HepG2 (cell line): ENCODE measurements around the gene LEMD1. TPM values are rescaled to one million over a fixed set of nuclear protein-coding genes. Genes with fewer than 3 reads are reported as not detected.

Experiments used
- LBX2 ChIP-seq: sonication (generic); formaldehyde crosslinking; IDR thresholded peaks from 2 replicates; pipeline ENCODE4 v1.5.0; 2020; ENCODE audit warnings: missing genetic modification reagents, mild to moderate bottlenecking, borderline replicate concordance
- NRL ChIP-seq: sonication (generic); formaldehyde crosslinking; IDR thresholded peaks from 2 replicates; pipeline ENCODE4 v1.5.0; 2020; ENCODE audit warnings: missing genetic modification reagents, mild to moderate bottlenecking, moderate library complexity, borderline replicate concordance
- SIN3B ChIP-seq: fragments of 150-350 bp; IDR thresholded peaks from 2 replicates; pipeline ENCODE4 v1.6.1; 2014; ENCODE audit warnings: low read length
- SMC3 ChIP-seq: IDR thresholded peaks from 2 replicates; pipeline ENCODE4 v1.6.1; 2011; ENCODE audit warnings: low read length, improper control_type of control experiment
- ZNF280D ChIP-seq: sonication (generic); formaldehyde crosslinking; IDR thresholded peaks from 2 replicates; pipeline ENCODE4 v1.5.1; 2020; ENCODE audit warnings: mild to moderate bottlenecking, missing genetic modification reagents
- ZNF367 ChIP-seq: sonication (generic); formaldehyde crosslinking; IDR thresholded peaks from 2 replicates; pipeline ENCODE4 v1.4.0; 2020; ENCODE audit warnings: missing genetic modification reagents, borderline replicate concordance
- ZNF501 ChIP-seq: sonication (generic); formaldehyde crosslinking; IDR thresholded peaks from 2 replicates; pipeline ENCODE4 v1.5.1; 2020; ENCODE audit warnings: mild to moderate bottlenecking, moderate library complexity, missing genetic modification reagents
- ZNF772 ChIP-seq: sonication (generic); formaldehyde crosslinking; IDR thresholded peaks from 2 replicates; pipeline ENCODE4 v1.5.0; 2020; ENCODE audit warnings: mild to moderate bottlenecking, missing genetic modification reagents
- ZSCAN12 ChIP-seq: sonication (generic); formaldehyde crosslinking; IDR thresholded peaks from 2 replicates; pipeline ENCODE4 v1.9.0; 2021; ENCODE audit warnings: mild to moderate bottlenecking, missing genetic modification reagents
- polyA plus RNA-seq, 8 experiments: library from polyadenylated mRNA; depleted of rRNA in 3 of 8; stranded (reverse) in 7 of 8; unstranded in 1 of 8; fragments of >200 nt; fragmentation: Illumina TruSeq in 4 of 8; extraction: Trizol in 4 of 8; gene quantifications; 2 replicates each; pipeline versions ENCODE4 v1.2.1 to v1.2.3, GENCODE V29; 2011 to 2016; ENCODE audit warnings: low read depth in 4 of 8, missing spikeins in 1 of 8, mixed read lengths in 1 of 8; ENCODE audit not compliant: insufficient read depth in 1 of 8
- total RNA-seq, 5 experiments: library from RNA; depleted of rRNA; stranded (reverse); fragments of >200 nt; fragmentation: Illumina TruSeq; extraction: Trizol; gene quantifications; 2 replicates each; pipeline ENCODE4 v1.2.3, GENCODE V29; 2016; ENCODE audit warnings: low read depth in 1 of 5
- TF ChIP-seq, protein P1 (sequence below): sonication (generic); formaldehyde crosslinking; IDR thresholded peaks from 2 replicates; pipeline ENCODE4 v1.5.1; 2020; ENCODE audit warnings: missing genetic modification reagents, mild to moderate bottlenecking, borderline replicate concordance
- TF ChIP-seq, protein P2 (sequence below): sonication (generic); formaldehyde crosslinking; IDR thresholded peaks from 2 replicates; pipeline ENCODE4 v1.5.1; 2020; ENCODE audit warnings: missing genetic modification reagents, mild to moderate bottlenecking, borderline replicate concordance

Gene LEMD1
- total and polyA plus RNA-seq, 2 of the 13 experiments (the other 11 are each of a cell fraction or from before 2014, with no cell fraction given) = 1.4 to 2.3 TPM

DNA sequence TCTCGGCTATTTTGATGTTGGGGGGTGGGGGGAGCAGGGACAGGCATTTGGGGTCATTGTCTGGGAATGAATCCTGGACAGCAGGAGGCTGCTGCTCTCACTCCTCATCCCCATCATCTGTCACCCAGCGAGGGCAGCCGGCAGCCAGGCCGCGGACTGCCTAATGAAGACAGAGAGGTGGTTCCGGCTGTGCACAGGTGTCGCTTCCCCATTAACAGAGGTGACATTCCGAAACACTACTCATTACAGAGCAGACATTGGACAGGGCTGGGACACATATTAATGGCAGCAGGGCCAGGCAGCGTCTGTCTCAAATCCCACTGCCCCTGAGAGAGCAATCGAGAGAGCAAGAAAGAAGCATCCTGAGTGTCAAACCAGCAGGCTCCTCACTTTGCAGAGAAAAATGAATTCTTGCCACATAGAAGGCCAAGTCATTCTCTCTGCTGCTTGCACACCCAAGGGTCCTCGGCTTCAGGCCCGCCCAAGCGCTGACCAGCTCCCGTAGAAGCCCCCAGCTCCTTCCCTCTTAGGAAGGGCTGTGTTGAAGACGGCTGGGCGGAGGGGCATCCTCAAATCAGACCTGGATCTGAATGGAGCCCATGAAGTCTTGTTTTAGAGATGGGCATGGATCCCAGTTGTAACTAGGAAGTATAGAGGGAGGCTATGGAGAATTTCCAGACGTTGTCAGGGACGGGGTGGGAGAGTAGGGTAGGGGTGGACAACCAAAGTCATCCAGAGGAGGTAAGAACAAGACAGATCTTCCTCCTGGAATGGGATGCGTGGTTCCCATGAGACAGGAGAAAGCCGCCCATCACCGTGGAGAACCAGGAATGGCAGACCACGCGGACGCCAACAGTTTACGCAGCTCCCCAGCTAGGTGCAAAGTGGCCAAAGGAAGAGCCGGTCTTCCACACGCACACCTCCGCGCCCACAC is 8.2 kb upstream of the LEMD1 start (continued):
- no peak for TF ChIP-seq SMC3
- no peak for TF ChIP-seq ZNF280D (CRISPR knock-in tag)
- TF ChIP-seq, protein P1, sequence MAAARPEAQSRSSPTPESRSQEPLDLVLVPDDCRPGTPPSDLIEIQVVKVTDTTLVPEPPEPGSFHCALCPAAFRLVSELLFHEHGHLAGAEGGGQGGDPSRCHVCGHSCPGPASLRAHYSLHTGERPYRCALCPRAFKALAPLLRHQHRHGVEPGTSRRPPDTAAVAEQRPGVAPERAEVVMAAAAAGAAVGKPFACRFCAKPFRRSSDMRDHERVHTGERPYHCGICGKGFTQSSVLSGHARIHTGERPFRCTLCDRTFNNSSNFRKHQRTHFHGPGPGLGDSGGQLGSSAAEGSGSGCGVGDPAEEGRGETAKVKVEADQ = no peak
- TF ChIP-seq LBX2 (CRISPR knock-in tag) = no peak
- TF ChIP-seq SIN3B = no peak
- 0 out of 2 replicates have a peak, but pooled peaks have one; percentile 9 for TF ChIP-seq ZNF772 (CRISPR knock-in tag)
- TF ChIP-seq ZNF367 = no peak
- 0 out of 2 replicates have a peak, but pooled peaks have one; percentile 27 for TF ChIP-seq NRL (CRISPR knock-in tag)
- no peak for TF ChIP-seq ZNF501 (CRISPR knock-in tag)
- TF ChIP-seq ZSCAN12 = no peak
- TF ChIP-seq, protein P2, sequence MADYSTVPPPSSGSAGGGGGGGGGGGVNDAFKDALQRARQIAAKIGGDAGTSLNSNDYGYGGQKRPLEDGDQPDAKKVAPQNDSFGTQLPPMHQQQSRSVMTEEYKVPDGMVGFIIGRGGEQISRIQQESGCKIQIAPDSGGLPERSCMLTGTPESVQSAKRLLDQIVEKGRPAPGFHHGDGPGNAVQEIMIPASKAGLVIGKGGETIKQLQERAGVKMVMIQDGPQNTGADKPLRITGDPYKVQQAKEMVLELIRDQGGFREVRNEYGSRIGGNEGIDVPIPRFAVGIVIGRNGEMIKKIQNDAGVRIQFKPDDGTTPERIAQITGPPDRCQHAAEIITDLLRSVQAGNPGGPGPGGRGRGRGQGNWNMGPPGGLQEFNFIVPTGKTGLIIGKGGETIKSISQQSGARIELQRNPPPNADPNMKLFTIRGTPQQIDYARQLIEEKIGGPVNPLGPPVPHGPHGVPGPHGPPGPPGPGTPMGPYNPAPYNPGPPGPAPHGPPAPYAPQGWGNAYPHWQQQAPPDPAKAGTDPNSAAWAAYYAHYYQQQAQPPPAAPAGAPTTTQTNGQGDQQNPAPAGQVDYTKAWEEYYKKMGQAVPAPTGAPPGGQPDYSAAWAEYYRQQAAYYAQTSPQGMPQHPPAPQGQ (CRISPR knock-in tag) = no peak
